Epithelial cell of esophagus (primary cell): ENCODE measurements around the gene ARHGAP10.

Experiments used
- DNase-seq: peaks from one replicate; pipeline ENCODE4 v3.0.0; 2010; ENCODE audit warnings: low read depth
- H3K4me3 ChIP-seq: 2 replicates; pipeline ENCODE4 v1.5.1; 2011; ENCODE audit warnings: mild to moderate bottlenecking, low read length, control low read depth
- TF ChIP-seq, protein P1 (sequence below): IDR thresholded peaks from 2 replicates; pipeline ENCODE4 v1.5.1; 2011; ENCODE audit warnings: low read depth, mild to moderate bottlenecking, low read length, control low read depth, inconsistent platforms; ENCODE audit not compliant: insufficient read depth; ENCODE audit errors: missing control alignments

The ARHGAP10 gene

DNA sequence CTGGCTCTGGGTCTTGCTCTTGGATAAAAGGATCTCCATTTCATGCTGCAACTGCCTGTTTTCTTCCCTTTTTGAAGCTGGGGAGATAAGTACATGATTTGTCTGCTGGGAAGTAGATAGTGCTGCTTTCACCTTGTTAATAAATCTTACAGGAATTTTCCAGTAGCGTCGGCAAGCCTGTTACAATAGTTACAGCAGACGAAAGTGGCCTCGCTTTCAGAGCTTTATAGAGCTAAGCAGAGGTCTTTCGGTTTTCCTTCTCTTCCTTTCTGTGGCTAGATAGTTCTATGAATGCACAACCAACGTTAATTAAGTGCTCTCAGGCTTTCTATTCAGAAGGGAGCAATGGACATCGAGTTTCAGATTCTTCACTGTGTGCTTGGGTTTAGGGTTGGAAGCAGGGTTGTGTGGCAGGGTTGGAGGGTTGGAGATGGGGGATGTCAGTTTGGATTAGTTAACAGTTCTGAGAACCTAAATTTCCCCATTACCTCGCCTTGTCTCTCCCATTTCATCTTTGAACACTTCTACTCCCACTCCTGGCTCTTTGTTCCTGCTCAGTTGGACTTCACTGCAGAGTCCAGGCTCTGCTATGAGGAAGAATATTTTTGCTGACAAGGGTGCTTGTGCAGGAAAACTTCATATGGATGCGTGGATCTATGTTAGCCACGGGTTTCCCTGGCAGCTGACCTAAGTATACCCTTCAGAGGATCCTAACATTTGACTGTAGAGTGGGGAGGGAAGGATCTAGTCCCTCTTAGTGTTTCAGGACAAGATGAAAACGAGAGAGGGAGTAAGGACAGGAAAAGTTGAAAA, 237.9 kb downstream of the ARHGAP10 start:
- no peak overlapping the region for H3K4me3 ChIP-seq
- DNase-seq: no peak
- TF ChIP-seq, protein P1, sequence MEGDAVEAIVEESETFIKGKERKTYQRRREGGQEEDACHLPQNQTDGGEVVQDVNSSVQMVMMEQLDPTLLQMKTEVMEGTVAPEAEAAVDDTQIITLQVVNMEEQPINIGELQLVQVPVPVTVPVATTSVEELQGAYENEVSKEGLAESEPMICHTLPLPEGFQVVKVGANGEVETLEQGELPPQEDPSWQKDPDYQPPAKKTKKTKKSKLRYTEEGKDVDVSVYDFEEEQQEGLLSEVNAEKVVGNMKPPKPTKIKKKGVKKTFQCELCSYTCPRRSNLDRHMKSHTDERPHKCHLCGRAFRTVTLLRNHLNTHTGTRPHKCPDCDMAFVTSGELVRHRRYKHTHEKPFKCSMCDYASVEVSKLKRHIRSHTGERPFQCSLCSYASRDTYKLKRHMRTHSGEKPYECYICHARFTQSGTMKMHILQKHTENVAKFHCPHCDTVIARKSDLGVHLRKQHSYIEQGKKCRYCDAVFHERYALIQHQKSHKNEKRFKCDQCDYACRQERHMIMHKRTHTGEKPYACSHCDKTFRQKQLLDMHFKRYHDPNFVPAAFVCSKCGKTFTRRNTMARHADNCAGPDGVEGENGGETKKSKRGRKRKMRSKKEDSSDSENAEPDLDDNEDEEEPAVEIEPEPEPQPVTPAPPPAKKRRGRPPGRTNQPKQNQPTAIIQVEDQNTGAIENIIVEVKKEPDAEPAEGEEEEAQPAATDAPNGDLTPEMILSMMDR: no peak

DNA sequence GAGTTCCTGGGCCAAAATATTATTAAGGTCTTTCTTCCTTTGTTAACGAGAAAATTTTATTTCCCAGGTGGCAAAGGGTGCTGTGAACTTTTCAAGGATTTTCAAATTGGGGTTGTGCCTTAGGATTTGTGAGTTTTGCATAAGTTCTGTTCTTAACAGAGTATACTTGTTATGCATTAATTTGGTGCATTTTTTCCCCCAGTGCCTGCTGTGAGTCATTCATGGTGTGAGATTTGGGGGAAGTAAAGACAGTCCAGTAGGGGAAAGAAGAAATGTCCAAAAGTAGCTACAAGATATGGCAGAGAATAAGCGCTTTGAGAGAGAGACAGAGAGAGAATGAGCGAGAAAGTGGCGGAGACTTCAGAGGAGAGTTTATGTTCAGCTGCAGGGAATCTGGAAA, 239.2 kb downstream of the ARHGAP10 start:
- no peak overlapping the region for H3K4me3 ChIP-seq
- TF ChIP-seq, protein P1: no peak
- no peak for DNase-seq

DNA sequence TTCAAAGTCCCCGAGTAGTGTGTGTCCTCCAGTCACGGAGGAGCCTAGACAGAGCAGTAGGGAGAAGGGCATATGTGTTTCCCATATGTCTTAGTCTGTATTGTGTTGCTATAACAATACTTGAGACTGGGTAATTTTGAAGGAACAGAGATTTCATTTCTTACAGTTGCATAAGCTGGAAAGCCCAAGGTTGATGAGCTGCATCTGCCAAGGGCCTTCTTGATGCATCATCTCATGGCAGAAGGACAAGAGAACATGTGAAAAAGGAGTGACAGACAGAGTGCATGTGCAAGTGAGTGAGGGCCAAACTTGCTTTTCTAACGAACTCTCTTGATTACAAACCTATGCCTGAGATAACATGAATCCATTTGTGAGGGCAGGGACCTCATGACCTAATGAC, 243.4 kb downstream of the ARHGAP10 start:
- TF ChIP-seq, protein P1: no peak
- no peak for DNase-seq
- no peak overlapping the region for H3K4me3 ChIP-seq

DNA sequence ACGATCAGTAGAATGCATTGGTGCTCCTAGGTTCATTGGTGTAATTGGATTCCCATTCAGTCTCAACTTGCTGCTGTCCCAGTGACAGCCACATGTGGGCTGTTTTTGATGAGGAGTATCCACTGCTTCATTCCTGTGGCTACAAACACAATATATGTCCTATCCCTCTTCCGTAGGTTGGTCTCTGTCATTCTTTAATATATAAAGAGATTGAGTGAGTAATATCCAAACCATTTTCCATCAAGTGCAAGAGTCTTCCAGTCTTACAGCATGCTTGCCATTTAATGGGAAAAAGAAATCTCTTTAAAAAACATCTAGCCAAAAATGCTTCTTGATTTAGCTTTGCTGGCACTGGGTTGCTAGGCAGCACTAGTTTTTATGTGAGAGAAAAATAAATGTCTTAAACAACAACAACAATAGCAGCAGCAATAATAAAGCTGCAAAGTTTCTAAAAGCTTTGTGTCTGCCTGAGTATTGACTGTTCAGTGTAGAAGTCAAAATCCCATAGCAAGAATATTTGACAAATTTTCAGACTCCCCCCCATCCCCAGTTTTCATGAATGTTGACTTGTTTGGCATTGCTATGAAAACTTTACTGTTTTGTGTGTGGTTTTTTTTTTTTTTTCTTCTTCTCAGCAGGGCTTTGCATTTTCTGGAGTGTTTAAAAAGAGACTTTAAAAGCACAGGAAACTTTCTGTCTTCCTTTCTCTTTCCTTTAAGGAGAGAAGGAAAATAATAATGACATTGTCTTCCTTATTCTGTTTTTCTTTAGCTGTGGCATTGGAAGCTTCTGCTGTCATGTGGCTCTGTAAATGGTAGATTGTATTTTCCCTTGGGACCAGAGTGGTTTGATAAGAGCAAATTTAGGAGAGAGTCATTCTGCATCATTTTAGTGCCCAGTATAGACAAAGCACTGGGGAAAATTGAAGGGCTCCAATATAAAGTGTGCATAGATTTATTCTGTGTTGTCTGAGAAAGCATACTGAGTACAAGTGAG, 244.3 kb downstream of the ARHGAP10 start:
- no peak overlapping the region for H3K4me3 ChIP-seq
- no peak for DNase-seq
- TF ChIP-seq, protein P1: no peak

DNA sequence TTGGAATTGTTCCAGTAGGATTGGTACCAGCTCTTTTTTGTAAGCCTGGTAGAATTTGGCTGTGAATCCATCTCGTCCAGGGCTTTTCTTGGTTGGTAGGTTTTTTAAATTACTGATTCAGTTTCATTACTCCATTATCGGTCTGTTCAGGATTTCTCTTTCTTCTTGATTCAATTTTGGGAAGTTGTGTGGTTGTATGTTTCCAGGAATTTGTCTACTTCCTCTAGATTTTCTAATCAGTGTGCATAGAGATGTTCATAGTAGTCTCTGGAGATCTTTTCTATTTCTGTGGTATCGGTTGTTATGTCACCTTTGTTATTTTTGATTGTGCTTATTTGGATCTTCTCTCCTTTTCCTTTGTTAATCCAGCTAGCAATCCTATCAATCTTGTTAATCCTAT, 248.7 kb downstream of the ARHGAP10 start:
- TF ChIP-seq, protein P1: no peak
- H3K4me3 ChIP-seq: no peak overlapping the region
- no peak for DNase-seq

DNA sequence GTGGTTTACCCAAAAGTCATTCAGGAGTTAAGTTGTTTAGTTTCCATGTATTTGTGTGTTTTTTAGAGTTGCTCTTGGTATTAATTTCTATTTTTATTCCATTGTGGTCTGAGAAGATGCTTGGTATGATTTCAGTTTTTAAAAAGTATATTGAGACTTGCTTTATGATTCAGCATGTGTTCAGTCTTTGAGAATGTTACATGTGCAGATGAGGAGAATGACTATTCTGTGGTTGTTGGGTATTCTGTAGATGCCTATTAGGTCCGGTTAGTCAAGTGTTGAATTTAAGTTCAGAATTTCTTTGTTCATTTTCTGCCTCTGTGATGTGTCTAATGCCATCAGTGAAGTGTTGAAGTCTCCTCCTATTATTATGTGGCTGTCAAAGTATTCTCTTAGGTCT, 249.4 kb downstream of the ARHGAP10 start:
- TF ChIP-seq, protein P1: no peak
- DNase-seq: peak; percentile 24
- H3K4me3 ChIP-seq: no peak overlapping the region
